ENCODE results near the gene TNFAIP3.

The TNFAIP3 gene

DNA sequence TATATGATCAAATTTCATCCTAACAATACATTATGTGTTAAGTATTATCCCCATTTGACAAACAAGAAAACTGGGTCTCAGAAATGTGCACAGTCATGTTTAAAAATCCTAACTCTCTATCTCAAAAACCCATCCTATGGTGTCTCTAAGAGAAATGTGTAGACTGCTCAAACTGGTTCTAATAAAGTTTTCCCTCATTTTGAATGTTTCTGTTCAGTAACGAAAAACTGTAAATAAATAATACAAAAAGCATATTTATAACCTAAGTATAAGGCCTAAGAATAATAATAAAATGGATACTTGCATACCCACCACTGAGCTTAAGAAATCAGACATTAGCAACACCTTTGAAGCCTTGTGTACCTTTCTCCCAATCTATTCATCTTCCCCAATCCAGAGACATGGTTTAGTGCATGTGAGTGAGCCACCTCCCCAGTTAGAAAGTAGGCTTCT, 39.0 kb downstream of the TNFAIP3 start:
- TF ChIP-seq FOXP2 (optimal IDR thresholded peaks at IDR 0.05; ENCODE audit: borderline replicate concordance, extremely low read depth, extremely low read length, insufficient read depth) (no peak), SIN3A (IDR thresholded peaks at IDR 0.05; ENCODE audit: borderline replicate concordance, insufficient read depth, low read length) (no peak), TAF1 (IDR thresholded peaks at IDR 0.05; ENCODE audit: borderline replicate concordance, insufficient read depth, low read length) (no peak), POLR2AphosphoS5 (IDR thresholded peaks at IDR 0.05; ENCODE audit: low read depth, low read length) (no peak)
- TF ChIP-seq, protein P1, sequence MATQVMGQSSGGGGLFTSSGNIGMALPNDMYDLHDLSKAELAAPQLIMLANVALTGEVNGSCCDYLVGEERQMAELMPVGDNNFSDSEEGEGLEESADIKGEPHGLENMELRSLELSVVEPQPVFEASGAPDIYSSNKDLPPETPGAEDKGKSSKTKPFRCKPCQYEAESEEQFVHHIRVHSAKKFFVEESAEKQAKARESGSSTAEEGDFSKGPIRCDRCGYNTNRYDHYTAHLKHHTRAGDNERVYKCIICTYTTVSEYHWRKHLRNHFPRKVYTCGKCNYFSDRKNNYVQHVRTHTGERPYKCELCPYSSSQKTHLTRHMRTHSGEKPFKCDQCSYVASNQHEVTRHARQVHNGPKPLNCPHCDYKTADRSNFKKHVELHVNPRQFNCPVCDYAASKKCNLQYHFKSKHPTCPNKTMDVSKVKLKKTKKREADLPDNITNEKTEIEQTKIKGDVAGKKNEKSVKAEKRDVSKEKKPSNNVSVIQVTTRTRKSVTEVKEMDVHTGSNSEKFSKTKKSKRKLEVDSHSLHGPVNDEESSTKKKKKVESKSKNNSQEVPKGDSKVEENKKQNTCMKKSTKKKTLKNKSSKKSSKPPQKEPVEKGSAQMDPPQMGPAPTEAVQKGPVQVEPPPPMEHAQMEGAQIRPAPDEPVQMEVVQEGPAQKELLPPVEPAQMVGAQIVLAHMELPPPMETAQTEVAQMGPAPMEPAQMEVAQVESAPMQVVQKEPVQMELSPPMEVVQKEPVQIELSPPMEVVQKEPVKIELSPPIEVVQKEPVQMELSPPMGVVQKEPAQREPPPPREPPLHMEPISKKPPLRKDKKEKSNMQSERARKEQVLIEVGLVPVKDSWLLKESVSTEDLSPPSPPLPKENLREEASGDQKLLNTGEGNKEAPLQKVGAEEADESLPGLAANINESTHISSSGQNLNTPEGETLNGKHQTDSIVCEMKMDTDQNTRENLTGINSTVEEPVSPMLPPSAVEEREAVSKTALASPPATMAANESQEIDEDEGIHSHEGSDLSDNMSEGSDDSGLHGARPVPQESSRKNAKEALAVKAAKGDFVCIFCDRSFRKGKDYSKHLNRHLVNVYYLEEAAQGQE (IDR thresholded peaks at IDR 0.05; ENCODE audit: insufficient read depth in 1 of 2, low read depth in 2 of 2, low read length in 2 of 2) = no peak

DNA sequence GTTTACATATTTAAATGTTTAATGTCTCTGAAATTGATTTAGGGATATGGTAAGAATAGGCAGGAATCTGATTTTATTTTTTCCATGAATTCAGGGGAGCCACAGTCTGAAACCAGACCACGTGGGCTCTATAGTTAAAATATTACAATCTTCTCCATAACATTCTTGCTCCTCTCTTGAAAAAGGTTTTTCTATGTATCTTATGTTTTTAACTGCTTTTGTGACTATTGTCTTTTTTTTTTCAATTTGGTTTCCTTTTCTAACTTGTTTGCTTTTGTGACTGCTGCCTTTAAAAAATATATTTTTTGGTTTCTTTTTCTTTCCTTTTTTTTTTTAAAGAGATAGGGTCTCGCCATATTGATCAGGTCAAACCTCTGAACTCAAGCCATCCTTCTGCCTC, 40.1 kb downstream of the TNFAIP3 start:
- TF ChIP-seq, protein P1 (IDR thresholded peaks at IDR 0.05; ENCODE audit: insufficient read depth in 1 of 2, low read depth in 2 of 2, low read length in 2 of 2) = no peak
- TF ChIP-seq POLR2AphosphoS5 (IDR thresholded peaks at IDR 0.05; ENCODE audit: low read depth, low read length) = no peak

DNA sequence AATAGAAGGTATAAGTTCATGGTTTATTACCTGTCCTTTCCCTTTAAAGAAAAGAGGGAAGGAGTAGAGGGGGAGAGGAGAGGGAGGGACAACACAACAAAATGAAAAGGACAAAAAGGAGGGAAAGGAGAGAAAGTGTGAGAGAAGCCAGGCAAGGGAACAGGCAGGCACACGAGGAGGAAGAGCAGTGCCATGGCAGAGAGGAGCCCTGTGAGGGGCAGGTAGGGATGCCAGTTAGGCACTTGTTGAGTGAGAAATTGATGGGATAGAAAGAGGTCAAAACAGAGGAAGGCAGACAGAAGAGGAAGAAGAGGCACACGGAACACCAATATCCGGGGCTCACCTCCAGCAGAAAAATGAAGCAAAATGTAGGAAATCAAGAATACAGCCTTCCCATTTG, 42.5 kb downstream of the TNFAIP3 start:
- TF ChIP-seq SIN3A (IDR thresholded peaks at IDR 0.05; ENCODE audit: borderline replicate concordance, insufficient read depth, low read length) = no peak
- TF ChIP-seq, protein P1 (IDR thresholded peaks at IDR 0.05; ENCODE audit: insufficient read depth in 1 of 2, low read depth in 2 of 2, low read length in 2 of 2) = no peak
- no peak for TF ChIP-seq POLR2AphosphoS5 (IDR thresholded peaks at IDR 0.05; ENCODE audit: low read depth, low read length)
- no peak for TF ChIP-seq FOXP2 (optimal IDR thresholded peaks at IDR 0.05; ENCODE audit: borderline replicate concordance, extremely low read depth, extremely low read length, insufficient read depth)
- no peak for TF ChIP-seq TAF1 (IDR thresholded peaks at IDR 0.05; ENCODE audit: borderline replicate concordance, insufficient read depth, low read length)

DNA sequence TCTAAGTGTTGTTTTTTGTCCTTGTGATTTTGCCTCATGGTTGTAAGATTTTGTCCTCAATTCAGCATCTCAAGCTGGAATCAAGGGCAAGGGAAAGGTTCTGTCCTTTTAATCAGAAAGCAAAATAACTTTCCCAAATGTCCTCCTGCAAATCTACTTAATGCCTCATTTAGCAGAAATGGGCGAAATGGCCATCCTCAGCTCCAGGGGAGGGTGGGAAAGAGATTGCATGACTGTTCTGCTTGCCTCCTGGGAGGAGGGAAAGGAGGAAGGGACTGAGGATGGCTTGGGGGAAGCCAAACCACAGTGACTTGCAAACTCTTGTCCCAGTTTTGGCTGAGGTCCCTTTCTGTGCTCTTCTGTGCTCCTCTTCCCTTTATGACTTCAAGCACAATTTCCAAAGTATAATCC, 43.4 kb downstream of the TNFAIP3 start:
- TF ChIP-seq, protein P1 (IDR thresholded peaks at IDR 0.05; ENCODE audit: insufficient read depth in 1 of 2, low read depth in 2 of 2, low read length in 2 of 2) = no peak
- no peak for TF ChIP-seq POLR2AphosphoS5 (IDR thresholded peaks at IDR 0.05; ENCODE audit: low read depth, low read length)
- no peak for TF ChIP-seq FOXP2 (optimal IDR thresholded peaks at IDR 0.05; ENCODE audit: borderline replicate concordance, extremely low read depth, extremely low read length, insufficient read depth)
- no peak for TF ChIP-seq SIN3A (IDR thresholded peaks at IDR 0.05; ENCODE audit: borderline replicate concordance, insufficient read depth, low read length)
- TF ChIP-seq TAF1 (IDR thresholded peaks at IDR 0.05; ENCODE audit: borderline replicate concordance, insufficient read depth, low read length) = no peak

DNA sequence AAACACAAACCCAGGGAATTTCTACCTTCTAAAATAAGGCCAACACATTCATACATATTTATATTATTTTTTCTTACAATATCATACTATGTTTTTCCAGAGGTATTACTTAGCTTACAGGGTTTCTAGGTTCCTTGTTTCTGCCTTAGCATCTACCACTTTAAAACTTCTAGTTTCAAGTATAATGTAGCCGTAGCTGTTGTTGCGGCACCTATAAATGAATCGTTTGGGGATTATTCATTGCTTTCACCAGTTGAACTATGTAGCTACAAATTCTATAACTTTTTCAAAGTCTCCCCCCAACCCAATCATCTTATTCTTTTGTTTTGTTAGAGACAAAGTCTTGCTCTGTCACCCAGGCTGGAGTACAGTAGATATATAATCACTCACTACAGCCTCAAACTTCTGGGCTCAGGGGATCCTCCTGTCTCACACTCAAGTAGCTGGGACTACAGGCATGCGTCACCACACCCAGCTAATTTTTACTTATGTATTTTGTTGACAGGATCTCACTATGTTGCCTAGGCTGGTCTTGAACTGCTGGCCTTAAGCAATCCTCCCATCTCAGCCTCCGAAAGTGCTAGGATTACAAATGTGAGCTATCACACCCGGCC, 43.9 kb downstream of the TNFAIP3 start:
- TF ChIP-seq POLR2AphosphoS5 (IDR thresholded peaks at IDR 0.05; ENCODE audit: low read depth, low read length) (no peak), FOXP2 (optimal IDR thresholded peaks at IDR 0.05; ENCODE audit: borderline replicate concordance, extremely low read depth, extremely low read length, insufficient read depth) (no peak), SIN3A (IDR thresholded peaks at IDR 0.05; ENCODE audit: borderline replicate concordance, insufficient read depth, low read length) (no peak), TAF1 (IDR thresholded peaks at IDR 0.05; ENCODE audit: borderline replicate concordance, insufficient read depth, low read length) (no peak)
- TF ChIP-seq, protein P1 (IDR thresholded peaks at IDR 0.05; ENCODE audit: insufficient read depth in 1 of 2, low read depth in 2 of 2, low read length in 2 of 2) = no peak
